Memory B cell (primary cell): ENCODE results near the gene KLHDC4.

Experiments
- ATAC-seq: fragments of 150-1000 bp; cut with Tn5 transposase; 2 replicates; pipeline ENCODE4 v1.10.0; 2021; ENCODE audit warnings: low read depth, mild to moderate bottlenecking, moderate library complexity
- DNase-seq, 2 donors: peaks; one replicate each; pipeline ENCODE4 v3.0.0; 2022; ENCODE audit warnings: low spot score in 2 of 2
- H3K27ac Mint-ChIP-seq: one replicate; pipeline ENCODE4 v1.8.0; 2022; ENCODE audit warnings: mild to moderate bottlenecking, moderate library complexity, mixed read lengths
- H3K27me3 Mint-ChIP-seq: one replicate; pipeline ENCODE4 v1.8.0; 2022; ENCODE audit warnings: mixed read lengths
- H3K36me3 Mint-ChIP-seq: one replicate; pipeline ENCODE4 v1.8.0; 2022; ENCODE audit warnings: mild to moderate bottlenecking, mixed read lengths
- H3K4me1 Mint-ChIP-seq: one replicate; pipeline ENCODE4 v1.8.0; 2022; ENCODE audit warnings: mixed read lengths
- H3K4me3 Mint-ChIP-seq: one replicate; pipeline ENCODE4 v1.8.0; 2022; ENCODE audit warnings: mild to moderate bottlenecking, moderate library complexity, mixed read lengths
- H3K9me3 Mint-ChIP-seq: one replicate; pipeline ENCODE4 v1.8.0; 2022; ENCODE audit warnings: mixed read lengths

The KLHDC4 gene

DNA sequence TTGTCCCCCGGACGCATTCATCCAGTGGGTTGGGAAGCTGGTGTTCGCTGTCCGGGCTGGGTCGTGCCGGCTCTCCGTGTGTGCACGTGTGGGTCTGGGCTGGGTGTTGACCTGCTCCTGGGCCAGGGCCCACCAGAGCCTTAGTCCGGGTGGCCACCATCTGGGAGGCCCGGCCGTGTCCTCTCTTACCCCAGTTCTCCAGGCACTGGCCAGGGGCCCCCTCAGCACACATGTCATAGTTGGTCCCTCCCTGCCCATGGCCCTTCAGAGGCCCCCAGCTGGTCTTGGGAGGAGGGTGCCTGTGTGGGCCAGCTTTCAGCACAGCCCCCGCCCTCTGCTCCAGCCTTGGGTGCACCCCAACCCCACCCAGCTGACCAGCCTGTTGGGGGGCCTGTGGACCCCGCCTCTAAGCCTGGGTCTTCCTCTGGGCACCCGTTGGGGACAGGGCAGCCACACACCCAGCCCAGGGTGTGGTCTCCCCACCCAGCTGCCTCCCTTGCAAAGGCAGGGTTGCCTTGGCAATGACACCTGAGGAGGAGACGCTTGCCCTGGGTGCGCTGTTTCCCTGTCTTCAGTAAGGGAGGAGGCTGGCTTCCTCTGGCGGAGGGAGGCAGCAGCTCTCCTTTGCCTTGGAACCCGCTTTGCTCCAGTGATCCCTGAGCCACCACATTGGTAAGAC is 86.1 kb downstream of the KLHDC4 start:
- no peaks in the 10 kb centered on the region for H3K36me3 Mint-ChIP-seq
- no peaks in the 10 kb centered on the region for H3K9me3 Mint-ChIP-seq
- peaks cover 5% of the 10 kb centered on the region for H3K4me1 Mint-ChIP-seq
- peaks cover 5% of the 10 kb centered on the region for H3K27me3 Mint-ChIP-seq
- H3K4me3 Mint-ChIP-seq: no peak overlapping the region
- no peak overlapping the region for H3K27ac Mint-ChIP-seq
- DNase-seq (no peak), ATAC-seq (no peak)

DNA sequence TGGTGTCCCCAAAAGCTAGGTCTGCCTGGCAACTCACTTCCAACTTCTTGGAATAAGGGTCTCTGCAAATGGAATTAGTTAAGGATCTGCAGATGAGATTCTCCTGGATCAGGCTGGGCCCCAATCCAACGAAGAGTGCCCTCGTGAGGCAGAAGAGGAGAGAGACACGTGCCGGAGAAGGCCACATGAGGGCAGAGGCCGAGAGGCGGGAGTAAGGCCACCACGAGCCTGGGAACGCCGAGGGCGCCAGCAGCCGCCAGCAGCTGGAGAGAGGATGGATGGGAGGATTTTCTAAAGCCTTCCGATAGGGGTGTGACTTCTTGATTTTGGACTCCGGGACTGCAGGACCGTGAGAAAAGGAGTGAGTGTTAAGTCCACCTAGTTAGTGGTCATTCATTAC is 87.2 kb downstream of the KLHDC4 start:
- Mint-ChIP-seq H3K36me3 (no peaks in the 10 kb centered on the region), H3K27ac (no peak overlapping the region), H3K4me3 (no peak overlapping the region), H3K4me1 (peaks cover 7% of the 10 kb centered on the region), H3K27me3 (peaks cover 5% of the 10 kb centered on the region), H3K9me3 (no peaks in the 10 kb centered on the region)
- DNase-seq (no peak), ATAC-seq (no peak)

DNA sequence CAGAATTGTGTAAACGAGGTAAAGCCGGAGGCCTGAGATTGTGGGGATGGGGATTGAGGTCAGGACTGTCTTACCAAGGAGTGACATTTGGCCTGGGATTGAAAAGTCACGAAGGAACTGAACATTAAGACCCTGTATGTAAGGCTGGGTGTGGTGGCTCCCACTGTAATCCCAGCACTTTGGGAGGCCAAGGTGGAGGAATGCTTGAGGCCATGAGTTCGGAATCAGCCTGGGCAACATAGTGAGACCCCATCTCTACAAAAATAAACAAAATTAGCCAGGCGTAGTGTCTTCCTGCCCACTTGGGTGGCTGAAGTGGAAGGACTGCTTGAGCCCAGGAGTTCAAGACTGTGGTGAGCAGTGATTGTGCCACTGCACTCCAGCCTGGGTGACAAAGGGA is 88.0 kb downstream of the KLHDC4 start:
- H3K4me3 Mint-ChIP-seq: no peak overlapping the region

DNA sequence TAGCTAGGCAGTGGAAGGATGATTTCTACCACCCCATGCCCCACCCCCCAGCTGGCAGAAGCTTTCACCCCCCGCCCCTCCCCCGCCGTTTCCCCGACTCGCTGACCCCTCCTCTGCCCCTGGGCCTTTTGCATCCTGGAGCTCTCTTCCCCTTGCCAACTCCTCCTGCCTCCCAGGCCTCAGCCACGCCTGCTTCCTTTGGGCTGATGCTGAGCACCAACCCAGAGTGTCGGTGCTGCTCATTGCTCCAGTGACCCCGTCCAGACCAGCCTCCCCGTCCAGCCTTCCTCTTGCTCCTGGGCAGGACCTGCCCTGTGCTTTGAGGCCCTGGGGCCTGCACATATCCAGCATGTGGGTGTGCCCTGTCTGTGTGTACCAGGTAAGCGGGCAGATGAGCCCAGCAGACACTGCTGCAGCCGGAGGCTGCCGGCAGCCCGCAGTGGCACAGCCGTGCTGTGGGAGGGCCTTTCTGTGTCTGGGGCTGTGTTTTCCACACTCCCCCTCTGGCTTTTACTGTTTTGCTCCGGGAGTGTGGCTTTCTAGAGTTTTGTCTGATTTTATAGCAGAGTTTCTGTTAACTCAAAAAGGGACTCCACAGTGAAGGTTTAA is 90.6 kb downstream of the KLHDC4 start:
- peaks cover 7% of the 10 kb centered on the region for H3K27me3 Mint-ChIP-seq
- H3K27ac Mint-ChIP-seq: no peak overlapping the region
- H3K4me3 Mint-ChIP-seq: no peak overlapping the region
- H3K36me3 Mint-ChIP-seq: no peaks in the 10 kb centered on the region
- peaks cover 5% of the 10 kb centered on the region for H3K4me1 Mint-ChIP-seq
- ATAC-seq (no peak), DNase-seq (no peak)
- no peaks in the 10 kb centered on the region for H3K9me3 Mint-ChIP-seq

More for the DNA sequence above, 88.0 kb downstream of the KLHDC4 start:
- peaks cover 5% of the 10 kb centered on the region for H3K27me3 Mint-ChIP-seq
- H3K36me3 Mint-ChIP-seq: no peaks in the 10 kb centered on the region
- peaks cover 7% of the 10 kb centered on the region for H3K4me1 Mint-ChIP-seq
- no peaks in the 10 kb centered on the region for H3K9me3 Mint-ChIP-seq
- H3K27ac Mint-ChIP-seq: no peak overlapping the region
- ATAC-seq (no peak), DNase-seq (no peak)

DNA sequence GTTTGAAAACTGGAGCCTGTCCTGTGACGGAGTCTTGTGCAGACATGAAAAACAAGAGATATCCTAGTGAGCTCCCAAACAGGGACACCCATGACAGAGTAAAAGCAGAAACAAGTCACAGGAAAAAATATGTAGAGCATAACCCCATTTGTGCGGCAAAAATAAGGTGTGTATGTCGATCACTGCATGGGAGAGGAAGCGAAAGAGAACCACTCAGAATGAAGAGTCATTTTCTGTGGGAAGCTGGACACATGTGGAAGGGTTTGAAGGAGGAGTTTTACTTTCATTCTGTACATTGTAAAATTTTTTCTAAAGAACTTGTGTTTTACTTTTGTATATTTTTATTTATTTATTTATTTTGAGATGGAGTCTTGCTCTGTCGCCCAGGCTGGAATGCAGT is 91.4 kb downstream of the KLHDC4 start:
- ATAC-seq (no peak), DNase-seq (no peak)
- Mint-ChIP-seq H3K27ac (no peak overlapping the region), H3K36me3 (no peaks in the 10 kb centered on the region), H3K27me3 (peaks cover 8% of the 10 kb centered on the region), H3K9me3 (no peaks in the 10 kb centered on the region), H3K4me1 (peaks cover 5% of the 10 kb centered on the region), H3K4me3 (no peak overlapping the region)

DNA sequence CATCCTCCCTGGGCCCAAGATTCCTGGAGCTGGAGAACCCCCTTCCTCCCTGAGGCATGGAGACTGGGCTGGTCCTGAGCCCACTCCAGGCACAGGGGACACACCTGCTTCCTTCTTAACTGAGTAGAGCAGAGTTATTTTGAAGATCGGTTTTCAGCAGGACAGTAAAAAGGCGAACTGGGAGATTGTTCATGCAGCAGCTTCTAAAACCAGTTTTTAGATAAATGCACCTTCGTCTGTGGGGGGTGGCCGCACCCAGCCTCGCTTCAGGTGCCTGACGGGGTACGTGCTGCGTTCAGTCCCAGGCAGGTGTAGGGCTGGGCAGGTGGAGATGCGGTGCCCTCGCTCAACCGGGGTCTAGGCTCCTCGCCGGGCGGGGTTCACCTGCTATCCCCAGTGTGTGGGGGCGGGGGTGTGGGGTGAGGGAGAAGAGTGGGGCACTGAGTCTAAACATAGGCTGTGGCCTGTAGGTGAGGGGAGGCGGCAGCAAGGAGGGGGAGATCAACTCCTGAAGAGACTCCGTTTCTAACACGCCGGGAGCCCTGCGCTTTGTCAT is 94.0 kb downstream of the KLHDC4 start:
- Mint-ChIP-seq H3K27me3 (peaks cover 16% of the 10 kb centered on the region), H3K4me3 (no peak overlapping the region)

DNA sequence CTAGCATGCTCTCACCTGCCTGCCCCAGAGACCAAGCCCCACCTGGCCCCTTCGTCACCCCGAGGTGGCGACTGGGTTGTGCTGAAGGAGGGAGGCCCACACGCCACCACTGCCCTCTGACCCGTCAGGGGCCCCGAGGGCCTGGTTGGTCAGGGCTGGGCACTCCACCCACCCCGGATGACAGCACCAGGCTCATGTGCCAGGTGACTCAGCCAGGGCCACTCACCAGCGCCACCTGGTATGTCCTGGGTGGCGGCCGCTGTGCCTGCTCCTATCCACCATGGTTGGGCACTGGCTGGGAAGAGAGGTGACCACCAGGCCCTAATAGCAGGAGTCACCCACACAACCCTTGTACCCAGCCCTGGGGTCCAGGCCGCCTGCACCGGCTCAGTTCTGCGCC is 94.6 kb downstream of the KLHDC4 start:
- Mint-ChIP-seq H3K4me3 (no peak overlapping the region), H3K4me1 (peaks cover 5% of the 10 kb centered on the region), H3K36me3 (no peaks in the 10 kb centered on the region), H3K27me3 (peaks cover 16% of the 10 kb centered on the region), H3K27ac (no peak overlapping the region), H3K9me3 (no peaks in the 10 kb centered on the region)
- ATAC-seq (no peak), DNase-seq (no peak)

More for the DNA sequence above, 94.0 kb downstream of the KLHDC4 start:
- no peaks in the 10 kb centered on the region for H3K9me3 Mint-ChIP-seq
- H3K36me3 Mint-ChIP-seq: no peaks in the 10 kb centered on the region
- peaks cover 5% of the 10 kb centered on the region for H3K4me1 Mint-ChIP-seq
- DNase-seq: no peak
- H3K27ac Mint-ChIP-seq: no peak overlapping the region
- ATAC-seq: no peak

DNA sequence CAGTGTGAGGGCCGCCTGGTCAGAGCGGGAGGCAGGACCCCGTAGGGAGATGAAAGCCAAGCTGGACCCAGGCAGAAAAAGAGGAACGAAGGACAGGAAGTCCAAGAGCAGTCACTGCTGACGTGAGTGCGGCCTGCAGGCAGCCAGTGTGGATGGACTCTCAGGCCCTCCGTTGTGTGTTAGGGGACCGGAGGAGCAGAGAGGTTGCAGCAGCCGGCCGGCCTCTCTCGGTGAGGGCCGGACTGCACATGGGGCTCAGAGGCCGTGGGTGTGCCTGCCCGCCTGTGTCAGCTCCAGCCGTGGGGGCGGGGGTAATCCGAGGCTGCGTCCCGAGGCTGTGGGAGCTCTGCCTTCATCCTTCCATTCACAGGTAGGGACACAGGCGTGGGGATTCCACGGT is 96.1 kb downstream of the KLHDC4 start:
- Mint-ChIP-seq H3K36me3 (no peaks in the 10 kb centered on the region), H3K27ac (no peak overlapping the region), H3K9me3 (no peaks in the 10 kb centered on the region), H3K4me3 (no peak overlapping the region), H3K4me1 (peaks cover 2% of the 10 kb centered on the region), H3K27me3 (peaks cover 16% of the 10 kb centered on the region)
- no peak for ATAC-seq
- no peak for DNase-seq

DNA sequence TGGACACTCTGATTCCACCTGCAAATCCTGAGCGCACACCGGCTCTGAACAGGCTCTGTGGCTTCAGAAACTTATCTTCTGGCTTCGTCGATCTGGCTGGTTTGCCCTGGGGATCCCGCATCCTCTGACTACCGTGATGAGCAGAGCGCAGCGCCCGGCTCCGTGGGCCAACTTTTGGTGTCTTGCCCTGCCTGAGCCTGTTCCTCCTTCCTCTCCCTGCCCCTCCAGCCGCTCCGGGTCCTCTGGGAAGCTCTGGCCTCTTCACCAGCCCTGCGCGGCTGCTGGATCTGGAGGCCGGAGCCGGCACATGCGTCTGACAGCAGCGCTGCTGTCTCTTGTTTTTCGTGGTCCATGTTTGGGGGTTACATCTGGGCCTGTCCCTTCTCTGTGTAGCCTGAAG is 97.8 kb downstream of the KLHDC4 start:
- Mint-ChIP-seq H3K36me3 (no peaks in the 10 kb centered on the region), H3K27ac (no peak overlapping the region), H3K27me3 (peaks cover 21% of the 10 kb centered on the region), H3K9me3 (no peaks in the 10 kb centered on the region), H3K4me1 (no peaks in the 10 kb centered on the region), H3K4me3 (no peak overlapping the region)
- DNase-seq (no peak), ATAC-seq (no peak)

DNA sequence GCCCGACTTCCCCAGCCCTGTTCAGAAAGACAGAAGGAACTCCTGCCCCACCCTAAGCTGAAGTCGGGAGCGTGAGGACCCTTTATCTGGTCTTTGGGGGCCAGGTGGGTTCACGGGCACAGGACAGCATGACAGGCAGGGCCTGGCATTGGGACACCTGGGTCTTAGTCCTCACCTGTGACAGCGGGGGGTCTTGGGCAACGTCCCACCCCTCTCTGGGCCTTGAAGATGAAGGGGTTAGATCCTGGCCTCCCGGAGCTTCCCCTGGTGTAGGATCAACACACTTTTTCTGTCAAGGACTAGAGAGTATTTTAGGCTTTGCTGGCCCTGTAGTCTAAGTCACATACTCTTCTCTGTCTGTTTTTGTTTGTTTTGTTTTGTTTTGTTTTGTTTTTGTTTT is 98.3 kb downstream of the KLHDC4 start:
- Mint-ChIP-seq H3K36me3 (no peaks in the 10 kb centered on the region), H3K27me3 (peaks cover 21% of the 10 kb centered on the region), H3K4me1 (no peaks in the 10 kb centered on the region), H3K9me3 (no peaks in the 10 kb centered on the region), H3K4me3 (no peak overlapping the region), H3K27ac (no peak overlapping the region)
- DNase-seq (no peak), ATAC-seq (no peak)

DNA sequence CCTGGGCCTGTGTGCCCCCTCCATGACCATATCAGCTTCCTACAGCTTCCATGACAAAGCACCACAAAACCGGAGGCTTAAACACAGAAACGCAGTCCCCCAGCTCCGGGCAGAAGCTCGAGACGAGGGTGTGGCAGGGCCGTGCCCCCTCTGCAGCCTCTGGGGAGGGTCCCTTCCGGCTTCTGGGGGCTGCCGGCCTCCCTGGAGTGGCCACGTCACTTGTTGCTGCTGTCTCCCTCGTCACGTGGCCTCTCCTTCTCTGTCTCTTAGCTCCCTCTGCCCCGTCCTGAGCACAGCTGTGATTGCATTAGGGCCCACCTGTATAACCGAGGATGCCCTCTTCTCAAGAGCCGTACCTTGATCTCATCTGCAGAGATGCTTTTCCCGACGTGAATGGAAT is 98.9 kb downstream of the KLHDC4 start:
- Mint-ChIP-seq H3K27me3 (peaks cover 21% of the 10 kb centered on the region), H3K36me3 (no peaks in the 10 kb centered on the region), H3K4me3 (no peak overlapping the region), H3K4me1 (no peaks in the 10 kb centered on the region), H3K27ac (no peak overlapping the region), H3K9me3 (no peaks in the 10 kb centered on the region)
- DNase-seq (no peak), ATAC-seq (no peak)

DNA sequence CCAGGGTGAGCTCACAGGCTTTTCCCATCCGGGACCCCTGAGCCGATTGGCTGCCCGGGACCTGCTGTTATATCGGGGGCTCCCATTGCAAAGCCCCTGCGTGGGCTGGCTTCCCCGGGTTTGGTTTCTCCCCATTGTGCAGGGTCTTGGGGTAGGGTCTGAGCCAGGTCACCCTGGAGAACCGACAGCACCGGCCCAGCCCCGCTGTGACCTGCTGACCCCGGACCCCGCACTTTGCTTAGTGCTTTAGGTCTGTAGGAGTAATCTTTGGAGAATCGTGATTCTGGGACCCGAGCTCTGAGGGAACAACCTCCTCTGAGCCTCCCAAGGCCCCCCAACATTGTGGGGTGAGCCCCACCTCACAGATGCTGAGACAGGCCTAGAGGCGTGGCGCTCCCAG is 100.6 kb downstream of the KLHDC4 start:
- H3K27me3 Mint-ChIP-seq: peaks cover 21% of the 10 kb centered on the region
- H3K4me3 Mint-ChIP-seq: no peak overlapping the region
- no peaks in the 10 kb centered on the region for H3K9me3 Mint-ChIP-seq
- H3K4me1 Mint-ChIP-seq: no peaks in the 10 kb centered on the region
- no peaks in the 10 kb centered on the region for H3K36me3 Mint-ChIP-seq
- ATAC-seq: no peak
- H3K27ac Mint-ChIP-seq: no peak overlapping the region
- DNase-seq: no peak

DNA sequence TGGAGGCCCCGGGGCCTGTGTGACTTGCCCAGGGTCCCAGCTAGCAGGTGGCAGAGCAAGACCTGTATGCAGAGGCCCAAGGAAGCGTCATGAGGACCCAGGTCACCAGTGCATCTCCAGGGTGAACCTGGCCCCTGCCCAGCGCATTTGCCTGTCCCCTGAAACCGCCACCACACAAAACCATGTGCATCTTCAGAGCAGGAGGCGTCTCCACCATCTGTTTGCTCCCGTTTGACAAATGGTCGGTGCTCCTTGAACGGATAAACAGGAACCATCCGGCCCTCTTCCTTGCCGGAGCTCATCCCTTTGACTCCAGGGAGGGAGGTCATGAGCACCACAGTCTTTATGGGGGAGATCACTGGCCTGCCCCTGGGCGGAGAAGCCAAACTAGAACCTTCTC is 101.0 kb downstream of the KLHDC4 start:
- Mint-ChIP-seq H3K36me3 (no peaks in the 10 kb centered on the region), H3K27me3 (peaks cover 21% of the 10 kb centered on the region), H3K27ac (no peak overlapping the region), H3K4me3 (no peak overlapping the region), H3K9me3 (no peaks in the 10 kb centered on the region), H3K4me1 (no peaks in the 10 kb centered on the region)
- DNase-seq: no peak
- ATAC-seq: no peak

DNA sequence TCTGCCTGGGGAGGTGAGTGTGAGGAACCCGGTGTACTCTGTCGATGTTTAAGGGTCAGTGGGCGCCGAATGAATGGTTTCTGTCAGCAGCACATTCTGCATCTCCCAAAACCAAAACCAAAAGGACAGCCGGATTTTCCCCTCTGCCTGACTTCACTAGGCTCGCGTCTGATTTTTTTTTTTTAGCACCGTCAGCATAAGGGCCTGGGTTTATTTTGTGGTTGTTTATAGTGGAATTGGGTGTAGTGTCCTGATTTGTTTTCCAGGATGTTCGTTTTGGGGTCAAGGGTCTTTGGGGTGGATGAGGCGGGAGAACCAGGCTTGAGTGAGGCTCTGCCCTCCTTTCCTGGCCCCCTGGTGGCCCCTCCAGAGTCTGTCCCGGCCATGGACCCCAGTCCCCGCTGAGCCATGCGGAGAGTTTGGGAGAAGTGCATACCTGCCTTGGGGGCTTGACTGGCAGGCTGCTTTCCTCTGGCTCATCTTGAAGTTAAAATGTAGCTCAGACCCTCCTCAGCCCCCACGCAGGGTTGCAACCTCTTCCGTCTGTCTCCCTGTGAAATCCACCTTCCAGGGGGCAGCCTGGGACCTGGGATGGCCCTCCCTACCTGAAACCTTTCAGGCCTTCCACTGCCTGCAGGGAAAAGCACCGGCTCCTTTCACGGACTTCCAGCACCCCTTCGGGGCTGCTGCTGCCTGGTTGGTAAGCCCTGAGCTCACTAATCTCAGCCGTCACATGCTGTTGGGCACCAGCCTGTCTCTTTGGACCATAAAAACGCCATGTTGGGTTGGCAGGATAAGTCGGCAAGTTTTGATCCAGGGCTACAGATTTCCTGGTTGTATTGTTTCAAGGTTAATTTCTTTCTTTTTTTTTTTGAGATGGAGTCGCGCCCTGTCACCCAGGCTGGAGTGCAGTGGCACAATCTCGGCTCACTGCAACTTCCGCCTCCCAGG is 103.3 kb downstream of the KLHDC4 start:
- Mint-ChIP-seq H3K36me3 (peaks cover 2% of the 10 kb centered on the region), H3K9me3 (peaks cover 3% of the 10 kb centered on the region), H3K27me3 (peaks cover 17% of the 10 kb centered on the region), H3K4me3 (no peak overlapping the region), H3K4me1 (no peaks in the 10 kb centered on the region), H3K27ac (no peak overlapping the region)
- ATAC-seq (no peak), DNase-seq (no peak)
